ENCODE measurements around the gene ARIH1. TPM values are rescaled to one million over a fixed set of nuclear protein-coding genes. Genes with fewer than 3 reads are reported as not detected.
A peak's percentile ranks its signal among the peaks of the same experiment; 100 is the strongest.

Gene ARIH1
- total and polyA plus RNA-seq, 2 of the 4 experiments (the other 2 are of a cell fraction): 24.0 to 41.2 TPM

DNA sequence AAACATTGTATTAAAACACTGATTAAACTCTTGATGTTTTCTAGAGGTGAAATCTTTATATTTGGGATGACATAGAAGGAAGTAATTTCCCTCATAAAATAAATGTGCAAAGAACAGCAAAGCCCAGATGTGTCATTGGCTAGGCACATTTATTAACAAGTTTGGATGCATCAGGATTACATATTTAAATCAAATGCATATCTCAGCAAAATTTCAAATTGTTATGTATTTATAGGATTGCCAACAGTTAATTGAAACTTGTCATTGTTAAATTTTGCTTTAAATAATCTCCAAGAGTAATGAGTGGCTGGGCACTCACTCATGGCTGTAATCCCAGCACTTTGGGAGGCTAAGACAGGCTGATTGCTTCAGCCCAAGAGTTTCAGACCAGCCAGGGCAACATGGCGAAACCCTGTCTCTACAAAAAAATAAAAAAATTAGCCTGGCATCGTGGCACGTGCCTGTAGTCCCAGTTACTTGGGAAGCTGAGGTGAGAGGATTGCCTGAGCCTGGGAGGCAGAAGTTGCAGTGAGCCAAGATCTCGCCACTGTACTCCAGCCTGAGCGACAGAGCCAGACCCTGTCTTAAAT lies 28.2 kb downstream of the ARIH1 start:
- H3K4ac ChIP-seq (ENCODE audit: low read depth, low read length): no peak overlapping the region
- H3K79me1 ChIP-seq (ENCODE audit: low read depth in 1 of 2, low read length in 2 of 2): peaks cover 18 to 64% of the 10 kb centered on the region in 2 experiments
- H2BK15ac ChIP-seq (ENCODE audit: low read depth, low read length): no peak overlapping the region
- H4K20me1 ChIP-seq (ENCODE audit: insufficient read depth, low read length): peaks cover 82% of the 10 kb centered on the region
- no peak overlapping the region for H3K18ac ChIP-seq (ENCODE audit: low read depth, low read length)
- H2BK120ac ChIP-seq (ENCODE audit: low read depth, low read length): no peak overlapping the region
- H3K4me2 ChIP-seq (ENCODE audit: low read depth, low read length): no peak overlapping the region
- no peak overlapping the region for H4K91ac ChIP-seq (ENCODE audit: insufficient read depth, low read depth, low read length)
- H4K5ac ChIP-seq (ENCODE audit: low read depth, low read length): no peak overlapping the region
- ATAC-seq (ENCODE audit: low read depth): no peak
- in situ Hi-C loops (cut with MboI; ENCODE audit: low sequenced_read_pairs): no loop called here
- H2AK5ac ChIP-seq (ENCODE audit: low read depth, low read length): no peak overlapping the region
- H3K56ac ChIP-seq (ENCODE audit: extremely low read depth, insufficient read depth, low read length): no peak overlapping the region
- intact Hi-C loops (cut with micrococcal nuclease): no loop called here
- CTCF ChIA-PET: no interaction called here
- H3K27me3 ChIP-seq (ENCODE audit: control insufficient read depth, insufficient read depth, low read length): no peaks in the 10 kb centered on the region
- H3K36me3 ChIP-seq (ENCODE audit: control insufficient read depth, insufficient read depth, low read length): no peaks in the 10 kb centered on the region
- H3K4me3 ChIP-seq (ENCODE audit: insufficient read depth, low read depth, low read length): no peak overlapping the region
- no peaks in the 10 kb centered on the region for H3K9me3 ChIP-seq (ENCODE audit: control insufficient read depth, insufficient read depth, low read length)
- WGBS, 2 experiments (ENCODE audit: extremely low coverage in 2 of 2, insufficient read length in 1 of 2): no CpG with 5 or more reads among the region's 5 CpGs
- no peak overlapping the region for H3K14ac ChIP-seq (replicated peaks; ENCODE audit: low read depth, low read length)
- peaks cover 6% of the 10 kb centered on the region for H3K9me1 ChIP-seq (ENCODE audit: insufficient read depth, low read length)
- no peak overlapping the region for H2BK20ac ChIP-seq (ENCODE audit: low read depth, low read length)
- no TSS peak for BruUV-seq (replicated peaks)
- H2AFZ ChIP-seq (replicated peaks; ENCODE audit: low read length, poor library complexity): no peak overlapping the region
- H2BK5ac ChIP-seq (ENCODE audit: low read depth, low read length, poor library complexity, severe bottlenecking): no peak overlapping the region
- H3K9ac ChIP-seq (ENCODE audit: low read depth, low read length): no peak overlapping the region
- no peak for TF ChIP-seq CHD1 (IDR thresholded peaks at IDR 0.05; ENCODE audit: low read depth, low read length)
- TF ChIP-seq BHLHE40 (IDR thresholded peaks at IDR 0.05; ENCODE audit: low read depth, low read length): no peak
- 0 out of 2 replicates have a peak, but pooled peaks have one; percentile 40 for TF ChIP-seq MAFK (IDR thresholded peaks at IDR 0.05; ENCODE audit: low read depth, low read length)
- peaks cover 2% of the 10 kb centered on the region; the same call in 1 of the 2 replicates for H3K4me1 ChIP-seq (ENCODE audit: control insufficient read depth, insufficient read depth, low read length)
- no peak overlapping the region for H4K8ac ChIP-seq (ENCODE audit: low read depth in 2 of 2, low read length in 2 of 2)
- DNase-seq: no peak
- H3K27ac ChIP-seq (ENCODE audit: insufficient read depth, low read length): no peak overlapping the region
- dilution Hi-C loops (cut with HindIII; ENCODE audit: low sequenced_read_pairs, unreplicated experiment): no loop called here
- no peak overlapping the region for H3K23ac ChIP-seq (ENCODE audit: low read depth, low read length)
- H2AK9ac ChIP-seq (replicated peaks; ENCODE audit: low read depth, low read length, poor library complexity): no peak overlapping the region
- POLR2A ChIA-PET (ENCODE audit: unreplicated experiment): no interaction called here

Data from IMR-90 (cell line).